Stimulated activated naive CD4-positive, alpha-beta T cell treated with Interleukin-2 at 50 U/mL for 16 hours (primary cell): ENCODE data around the gene PARVB.
A peak's percentile ranks its signal among the peaks of the same experiment; 100 is the strongest.
"Not testable (repeated sequence)": the region's sequence is repeated elsewhere in the genome, so short reads cannot be mapped to it uniquely, and the experiment has no call there.

Source experiments
- DNase-seq: peaks from one replicate; lab custom pipeline; 2025; lab: John Stamatoyannopoulos, UW

The PARVB gene

DNA sequence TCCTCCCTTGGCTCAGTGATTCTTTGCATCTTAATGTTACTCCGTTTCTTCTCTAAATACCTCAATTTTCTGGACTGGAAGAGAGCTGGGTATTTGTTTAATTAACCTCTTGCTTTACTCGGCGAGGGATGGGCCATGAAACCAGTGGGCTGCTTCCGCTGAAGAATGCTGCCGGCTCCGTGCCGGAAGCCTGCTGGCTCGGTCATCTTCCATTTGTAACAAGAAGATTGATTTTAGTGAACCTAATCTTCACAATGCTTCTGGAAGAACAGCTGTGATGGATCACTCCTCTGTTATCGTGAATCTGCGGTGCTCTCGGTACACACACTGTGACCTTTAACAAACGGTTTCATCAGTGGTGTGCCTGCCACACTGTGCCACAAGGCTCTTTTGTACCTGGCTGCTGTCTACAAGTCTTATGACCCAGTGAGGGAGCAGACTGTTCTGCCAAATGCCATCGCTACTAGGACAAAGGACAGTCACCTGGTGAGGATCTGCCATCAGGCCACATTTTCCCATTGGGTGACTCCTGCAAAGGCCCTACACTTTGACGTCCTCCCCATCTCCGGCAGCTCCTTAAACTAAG, 25.3 kb upstream of the PARVB start:
- no peak for DNase-seq

DNA sequence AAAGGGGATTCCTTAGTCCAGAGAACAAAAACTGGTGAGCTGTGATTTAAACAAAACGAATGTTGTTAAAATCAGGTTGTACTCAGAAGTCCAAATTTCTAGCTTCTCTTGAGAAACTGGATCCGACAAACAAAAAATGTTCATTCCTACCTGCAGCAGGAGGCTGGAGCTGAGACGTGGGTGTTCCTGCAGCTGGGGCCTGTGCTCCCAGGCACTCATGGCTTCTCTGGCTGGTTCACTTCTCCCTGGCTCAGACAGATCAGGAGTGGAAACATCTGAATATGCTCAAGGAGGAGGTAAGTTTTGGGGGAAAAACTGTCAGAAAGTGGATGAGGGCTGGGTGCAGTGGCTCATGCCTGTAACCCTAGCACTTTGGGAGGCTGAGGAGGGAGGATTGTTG, 24.7 kb upstream of the PARVB start:
- DNase-seq = no peak

DNA sequence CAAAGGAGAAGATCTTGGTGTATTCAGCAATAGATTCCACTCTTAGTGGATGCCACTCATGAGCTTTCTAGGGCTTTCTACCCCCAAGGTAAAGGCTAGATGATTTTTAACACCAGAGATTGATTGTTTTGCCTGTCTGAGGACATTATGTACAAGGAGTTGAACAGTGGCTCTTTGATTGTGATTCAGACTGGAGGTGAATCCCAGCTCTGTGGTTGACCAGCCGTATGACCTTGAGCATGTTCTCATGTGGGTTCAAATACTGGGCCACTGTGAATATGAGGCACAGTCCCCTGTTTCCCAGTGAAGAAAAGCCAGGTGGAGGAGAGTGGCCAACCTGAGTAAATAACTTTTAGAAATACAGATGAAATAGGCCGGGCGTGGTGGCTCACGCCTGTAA, 24.0 kb upstream of the PARVB start:
- DNase-seq = no peak

DNA sequence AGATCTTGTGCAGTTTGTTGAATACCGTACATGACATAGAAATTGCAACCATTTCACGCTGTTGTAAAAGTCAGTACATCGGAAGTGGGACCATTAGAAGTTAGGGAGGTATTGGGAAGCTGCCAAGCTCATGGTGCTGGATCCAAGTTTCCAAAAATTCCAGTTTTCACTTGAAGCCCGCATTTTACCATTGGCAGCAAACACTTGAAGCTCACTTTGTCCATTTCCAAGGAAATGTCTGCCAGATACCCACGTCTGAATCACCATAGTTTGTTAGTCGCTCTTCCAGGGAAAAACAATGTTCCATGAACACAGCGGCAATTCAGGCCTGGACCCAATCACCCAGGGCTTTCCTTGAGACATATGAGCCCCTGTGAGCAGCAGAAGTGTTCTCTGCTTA, 22.6 kb upstream of the PARVB start:
- no peak for DNase-seq

DNA sequence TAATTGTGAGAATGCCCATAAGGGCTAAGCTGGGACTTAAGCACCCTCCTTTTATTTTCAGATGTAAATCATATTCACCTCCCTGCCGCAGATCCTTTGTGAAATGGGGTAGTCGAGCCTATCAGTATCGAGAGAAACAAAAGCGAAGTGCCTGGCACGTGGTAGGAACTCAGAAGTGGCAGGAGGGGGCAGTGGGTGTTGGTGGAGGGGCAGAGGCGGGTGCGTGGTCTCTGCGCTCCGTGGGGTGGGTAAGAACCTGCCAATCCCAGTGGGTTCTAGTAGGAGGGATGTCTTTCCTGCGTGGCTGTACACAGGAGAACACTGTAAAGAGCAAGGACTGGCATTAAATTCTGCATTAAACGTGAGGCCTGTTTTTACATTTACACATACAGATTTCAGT, 21.8 kb upstream of the PARVB start:
- no peak for DNase-seq

DNA sequence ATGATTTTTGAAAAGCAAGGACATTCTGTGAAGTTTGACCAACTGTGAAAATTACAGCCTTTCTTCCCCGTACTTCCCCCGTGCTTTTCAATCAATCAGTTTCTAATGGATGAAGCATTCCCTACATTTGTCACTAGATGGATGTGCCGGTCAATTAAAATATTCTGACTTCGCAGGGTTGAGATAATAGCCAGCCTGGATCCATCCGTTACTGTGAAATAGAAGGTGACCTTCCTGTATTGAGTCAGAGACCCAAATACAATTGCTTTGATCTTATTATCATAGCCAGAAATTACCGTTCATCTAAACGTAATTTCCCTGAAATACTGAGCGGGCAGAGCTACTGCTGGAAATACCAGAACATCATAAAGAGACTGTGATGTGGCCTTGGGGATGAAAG, 21.1 kb upstream of the PARVB start:
- DNase-seq = no peak

DNA sequence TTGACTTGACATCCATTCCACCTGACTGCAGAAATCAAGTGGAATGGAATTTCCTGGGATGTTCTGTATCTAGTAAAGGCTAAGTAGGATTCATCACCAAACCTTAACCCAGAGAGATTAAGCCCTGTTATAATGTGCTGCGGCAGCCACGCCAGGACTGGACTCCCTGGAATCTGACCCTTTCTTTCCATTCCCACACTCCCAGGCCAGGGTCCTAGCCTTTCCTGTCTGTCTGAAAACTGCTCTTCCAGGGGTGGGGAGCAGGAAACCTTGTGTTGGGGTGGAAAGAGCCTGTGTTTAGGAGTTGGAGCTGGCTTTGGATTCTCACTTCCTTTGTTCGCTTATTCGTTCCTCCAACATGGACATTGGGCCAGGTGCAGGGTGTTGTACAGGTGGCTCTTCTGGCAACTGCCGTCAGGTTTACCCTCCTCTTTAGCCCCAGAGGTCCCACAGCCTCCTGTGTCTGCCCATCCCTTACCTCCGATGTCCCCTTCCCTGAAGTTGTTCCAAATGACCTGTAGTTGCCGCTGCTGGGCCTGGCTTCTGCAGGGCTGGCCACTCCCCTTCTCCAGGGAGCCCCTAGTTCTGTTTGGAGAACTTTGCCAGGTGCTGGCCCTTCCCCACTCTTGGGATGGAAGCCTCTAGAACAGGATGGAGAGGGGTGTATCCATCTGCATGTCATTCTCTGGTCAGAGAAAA, 20.5 kb upstream of the PARVB start:
- DNase-seq = no peak

DNA sequence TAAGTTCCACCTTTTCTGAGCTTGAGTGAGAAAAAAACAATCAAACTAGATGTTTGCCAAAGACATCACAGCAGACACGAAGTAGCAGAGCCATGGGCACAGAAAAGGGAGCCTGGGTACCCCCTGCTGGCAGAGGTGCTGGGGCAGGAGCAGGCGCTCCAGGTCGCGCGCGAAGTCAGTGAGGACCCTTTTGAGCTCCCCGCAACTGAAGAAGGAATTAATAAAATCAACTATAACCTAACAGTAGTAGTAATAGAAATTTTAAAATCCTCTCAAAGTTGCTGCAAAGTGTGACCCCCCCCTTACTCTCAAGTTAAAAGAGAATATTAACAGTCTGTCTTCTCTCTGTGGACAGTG, 20.0 kb upstream of the PARVB start:
- no peak for DNase-seq

DNA sequence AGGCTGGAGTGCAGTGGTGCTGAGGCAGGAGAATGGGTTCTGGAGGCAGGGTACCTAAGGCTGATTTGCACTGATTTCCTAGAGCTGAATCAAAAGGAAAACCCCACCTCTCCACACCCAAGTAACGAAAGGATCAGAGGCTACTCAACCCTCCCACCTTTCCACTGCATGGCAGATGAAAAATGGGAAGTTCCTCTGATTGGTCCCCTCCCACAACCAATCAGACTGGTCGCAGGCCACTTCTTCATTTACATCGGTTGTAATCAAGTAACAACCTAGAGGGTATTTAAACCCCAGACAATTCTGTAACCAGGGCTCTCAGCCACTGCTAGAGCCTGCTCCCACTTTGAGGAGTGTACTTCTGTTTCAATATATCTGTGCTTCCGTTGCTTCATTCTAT, 18.6 kb upstream of the PARVB start:
- no peak for DNase-seq

DNA sequence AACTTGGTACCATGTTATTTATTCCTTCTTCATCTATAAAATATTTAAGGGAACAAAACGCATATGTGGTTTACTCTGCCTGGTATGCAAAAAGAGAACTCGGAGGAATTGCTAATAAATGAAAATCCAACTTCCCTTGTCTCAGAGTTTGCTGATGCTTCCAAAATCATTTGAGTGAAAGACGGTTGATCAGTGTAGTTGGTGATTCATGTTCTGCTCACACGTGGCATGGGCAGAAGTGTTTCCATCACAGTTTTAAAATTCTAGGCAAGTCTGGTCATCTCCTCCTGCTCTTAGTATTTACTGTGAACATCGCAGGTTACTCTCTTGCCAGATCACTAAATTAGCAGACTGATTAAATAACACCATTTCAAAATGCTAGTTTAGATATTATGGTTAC, 11.9 kb upstream of the PARVB start:
- DNase-seq = no peak

DNA sequence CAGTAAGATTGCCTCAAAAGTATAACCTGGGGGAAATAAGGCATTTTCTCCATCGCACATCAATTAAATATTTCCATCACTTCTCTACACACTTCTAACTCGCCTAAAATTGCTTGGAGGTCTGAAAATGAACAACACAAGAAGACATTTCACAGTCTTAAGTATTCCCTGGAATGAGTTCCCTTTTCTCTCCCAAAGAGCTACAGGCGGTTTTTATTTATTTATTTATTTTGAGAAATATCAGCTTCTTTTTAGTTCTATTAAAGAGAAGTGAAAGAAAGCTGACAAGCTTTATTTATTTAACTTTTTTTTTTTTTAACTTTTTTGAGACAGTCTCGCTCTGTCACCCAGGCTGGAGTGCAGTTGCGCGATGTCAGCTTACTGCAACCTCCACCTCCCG, 11.5 kb upstream of the PARVB start:
- DNase-seq = no peak

DNA sequence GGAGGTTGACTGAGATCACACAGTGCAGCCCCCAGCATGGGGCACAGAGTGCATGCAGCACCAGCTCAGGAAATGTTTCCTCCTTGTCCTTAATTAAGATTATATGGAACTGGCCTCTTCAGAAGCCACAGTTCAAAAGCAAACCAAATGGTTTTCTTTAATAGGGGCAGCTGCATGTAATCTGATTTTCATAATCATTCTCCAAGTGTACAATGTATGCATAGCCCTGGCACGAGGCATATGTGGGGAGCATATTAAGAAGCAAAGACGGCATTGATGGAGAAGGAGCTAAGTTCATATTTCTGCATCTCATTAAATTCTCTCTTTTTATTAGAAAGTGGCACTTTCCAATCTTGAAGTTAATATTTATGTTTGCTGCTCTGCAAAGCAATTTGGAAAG, 9.9 kb upstream of the PARVB start:
- no peak for DNase-seq

DNA sequence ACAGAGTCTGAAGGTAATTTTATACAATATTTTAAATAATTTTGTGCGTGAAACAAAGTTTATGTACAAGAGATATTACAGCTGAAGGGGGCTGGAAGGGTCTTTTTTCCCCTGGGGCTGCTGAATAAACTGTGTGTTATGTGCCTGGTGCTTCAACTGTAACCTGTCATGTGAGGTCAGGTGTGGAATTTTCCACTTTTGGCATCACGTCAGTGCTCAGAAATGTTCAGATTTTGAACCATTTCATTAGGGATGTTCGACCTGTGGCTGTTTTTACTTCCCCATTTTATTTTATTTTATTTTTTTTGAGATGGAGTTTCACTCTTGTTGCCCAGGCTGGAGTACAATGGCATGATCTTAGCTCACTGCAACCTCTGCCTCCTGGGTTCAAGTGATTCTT, 7.5 kb upstream of the PARVB start:
- not testable (repeated sequence) for DNase-seq

DNA sequence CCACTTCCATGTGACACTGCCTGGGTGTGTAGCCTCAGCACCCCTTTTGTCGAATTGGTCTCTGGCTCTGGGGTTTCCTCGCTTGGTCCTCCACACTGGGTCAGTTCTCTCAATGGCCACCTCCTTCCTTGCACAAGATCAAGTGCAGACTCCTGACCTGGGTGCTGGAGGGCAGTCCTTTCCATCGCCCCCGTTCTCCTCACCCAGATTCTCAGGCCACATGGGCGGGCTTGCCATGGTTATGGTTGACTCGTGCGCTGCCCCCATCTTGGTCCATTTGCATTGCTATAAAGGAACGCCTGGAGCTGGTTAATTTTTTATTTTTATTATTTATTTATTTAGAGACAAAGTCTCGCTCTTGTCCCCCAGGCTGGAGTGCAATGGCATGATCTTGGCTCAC, 5.5 kb upstream of the PARVB start:
- DNase-seq = no peak

DNA sequence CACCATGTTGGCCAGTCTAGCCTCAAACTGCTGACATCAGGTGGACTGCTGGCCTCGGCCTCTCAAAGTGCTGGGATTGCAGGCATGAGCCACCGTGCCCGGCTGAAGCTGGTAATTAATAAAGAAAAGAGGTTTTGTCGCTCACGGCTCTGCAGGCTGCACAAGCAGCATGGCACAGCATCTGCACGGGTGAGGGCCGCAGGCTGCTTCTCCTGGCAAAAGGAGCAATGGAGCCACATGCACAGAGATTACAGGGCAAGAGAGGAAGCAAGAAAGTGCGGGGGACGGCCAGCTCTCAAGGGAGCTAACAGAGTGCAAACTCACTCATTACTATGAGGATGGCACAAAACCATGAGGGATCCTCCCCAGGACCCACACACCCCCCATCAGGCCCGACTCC, 4.7 kb upstream of the PARVB start:
- DNase-seq = no peak

DNA sequence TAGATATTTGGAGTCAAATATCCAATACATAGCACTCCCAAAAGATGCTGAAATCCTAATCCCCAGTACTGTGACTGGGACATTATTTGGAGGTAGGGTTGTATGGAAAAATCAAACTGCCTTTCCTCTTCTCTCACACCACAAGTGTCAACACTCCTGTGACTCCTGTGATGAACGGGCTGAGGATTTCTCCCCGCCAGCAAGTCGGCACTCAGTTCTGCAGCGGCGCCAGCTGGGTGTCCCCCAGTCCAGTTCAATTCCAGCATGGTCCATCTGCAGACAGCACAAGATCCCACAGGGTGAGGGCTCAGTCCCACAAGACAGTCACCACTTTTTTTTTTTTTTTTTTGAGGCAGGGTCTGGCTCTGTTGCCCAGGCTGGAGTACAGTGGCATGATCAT, 4.3 kb upstream of the PARVB start:
- DNase-seq = no peak

DNA sequence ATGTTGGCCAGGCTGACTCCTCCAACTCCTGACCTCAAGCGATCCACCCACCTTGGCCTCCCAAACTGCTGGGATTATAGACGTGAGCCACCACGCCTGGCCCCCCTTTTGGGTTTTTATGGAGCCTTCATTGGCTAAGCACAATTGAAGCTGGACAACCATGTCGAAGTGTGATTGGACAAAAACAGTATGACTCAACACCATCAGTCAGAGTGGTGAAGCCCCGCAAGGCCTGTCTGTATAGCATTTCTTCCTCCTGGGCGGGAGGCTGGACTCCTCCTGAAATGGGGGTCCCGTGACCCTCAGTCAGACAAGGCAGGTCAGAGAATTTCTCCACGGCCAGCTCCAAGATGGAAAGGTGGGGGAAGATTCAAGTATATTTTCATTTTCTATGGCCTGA, 3.1 kb upstream of the PARVB start:
- DNase-seq = no peak

DNA sequence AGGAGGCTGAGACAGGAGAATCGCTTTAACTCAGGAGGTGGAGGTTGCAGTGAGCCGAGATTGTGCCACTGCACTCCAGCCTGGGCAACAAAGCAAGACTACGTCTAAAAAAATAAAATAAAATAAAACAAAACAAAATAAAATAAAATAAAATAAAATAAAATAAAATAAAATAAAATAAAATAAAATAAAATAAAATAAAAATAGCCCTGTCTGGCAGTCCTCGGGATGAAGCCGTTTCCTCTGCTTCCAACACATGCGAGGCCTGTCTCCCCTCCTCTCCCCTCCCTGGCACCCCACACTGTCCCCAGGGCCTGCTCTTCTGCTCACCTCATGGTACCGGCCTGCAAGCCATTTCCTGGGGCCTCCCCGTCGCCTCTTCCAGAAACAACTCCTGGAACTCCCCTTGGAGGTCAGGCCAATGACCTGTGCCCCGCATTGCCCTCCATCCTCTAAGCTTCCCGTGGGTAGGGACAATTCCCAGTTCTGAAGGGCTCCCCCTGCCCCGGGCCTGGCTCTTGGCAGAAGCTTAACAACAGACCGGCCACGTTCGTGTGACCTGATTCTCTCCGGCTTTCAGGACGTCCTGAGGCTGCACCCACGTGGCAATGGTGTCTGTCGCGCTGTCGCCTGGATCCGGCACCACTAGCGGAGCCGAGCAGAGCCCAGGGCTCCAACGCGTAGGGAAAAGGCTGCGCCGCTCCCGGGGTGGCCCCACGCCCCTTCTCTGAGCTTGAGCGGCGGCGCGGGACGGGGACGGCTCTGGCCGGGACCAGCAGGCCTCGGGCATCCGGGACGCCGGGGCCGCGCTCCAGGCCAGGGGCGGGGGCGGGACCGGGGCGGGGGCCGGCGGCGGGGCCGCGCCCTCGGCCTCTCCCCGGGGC, 456 bp upstream of the PARVB start:
- peak; percentile 19 for DNase-seq

DNA sequence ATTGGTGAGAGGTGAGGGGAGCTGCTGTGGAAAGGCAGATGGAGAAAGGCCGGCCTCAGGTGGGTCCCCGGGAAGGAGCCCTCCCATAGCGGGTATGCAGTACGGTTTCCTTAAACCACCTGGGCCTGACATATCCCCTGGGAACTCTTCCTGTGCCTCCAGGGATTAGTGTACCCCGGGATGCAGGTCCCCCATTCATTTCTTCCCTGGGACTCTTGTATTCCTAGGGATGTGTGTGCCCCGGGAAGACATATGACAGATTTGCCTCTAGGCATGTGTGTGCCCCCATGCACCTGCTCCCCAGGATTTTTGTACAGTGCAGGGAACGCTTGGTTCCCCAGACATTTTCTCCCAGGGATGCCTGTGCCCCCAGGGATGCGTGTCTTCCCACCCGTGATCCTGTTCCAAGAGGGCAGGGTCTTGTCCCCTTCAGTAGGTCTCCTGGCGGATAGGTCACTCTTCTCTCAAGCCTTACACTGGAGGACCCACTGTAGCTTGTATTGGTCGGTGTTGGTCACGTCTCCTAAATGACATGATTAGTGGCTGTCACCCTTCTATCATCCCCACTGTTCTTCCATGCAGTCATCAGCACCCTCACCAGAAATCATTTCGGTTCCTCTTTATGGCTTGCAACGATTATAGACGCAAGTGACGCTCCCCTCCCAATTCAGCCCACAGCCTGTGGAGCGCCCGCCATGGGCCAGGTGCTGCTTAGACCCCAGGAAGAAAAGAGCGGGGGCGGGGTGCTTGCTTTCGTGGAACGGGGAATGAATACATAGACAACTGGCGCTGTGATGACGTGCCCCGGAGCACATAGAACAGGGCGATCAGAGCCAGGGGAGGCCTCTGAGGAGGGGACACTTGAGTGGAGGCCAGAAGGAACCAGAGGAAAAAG, 1.3 kb downstream of the PARVB start:
- DNase-seq = no peak

DNA sequence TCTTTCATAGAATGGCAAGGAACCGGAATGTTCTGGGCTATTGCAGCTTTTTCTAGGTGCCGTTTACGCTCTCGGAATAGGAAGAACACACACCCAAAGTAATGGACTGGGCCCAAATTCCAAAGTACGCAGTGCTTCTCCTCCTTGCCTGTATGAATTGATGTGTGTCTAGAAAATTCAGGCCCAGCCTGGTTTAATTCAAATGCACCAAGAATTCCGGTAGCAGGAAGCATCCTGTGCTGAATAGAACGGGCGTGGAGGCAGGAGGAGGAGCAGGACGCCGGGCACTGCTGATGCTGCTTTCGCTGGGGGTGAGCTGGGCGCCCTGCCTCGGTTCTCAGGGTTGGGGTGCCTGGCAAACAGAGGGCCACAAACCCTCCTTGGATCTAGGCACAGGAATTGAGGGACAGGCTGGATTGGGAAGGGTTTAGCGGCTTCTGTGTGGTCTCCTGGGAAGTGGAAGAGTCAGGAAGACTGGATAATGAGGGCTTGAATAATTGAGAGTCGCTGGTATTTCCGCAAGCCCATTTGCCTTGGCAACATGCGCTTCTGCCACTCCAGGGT, 2.0 kb downstream of the PARVB start:
- no peak for DNase-seq

DNA sequence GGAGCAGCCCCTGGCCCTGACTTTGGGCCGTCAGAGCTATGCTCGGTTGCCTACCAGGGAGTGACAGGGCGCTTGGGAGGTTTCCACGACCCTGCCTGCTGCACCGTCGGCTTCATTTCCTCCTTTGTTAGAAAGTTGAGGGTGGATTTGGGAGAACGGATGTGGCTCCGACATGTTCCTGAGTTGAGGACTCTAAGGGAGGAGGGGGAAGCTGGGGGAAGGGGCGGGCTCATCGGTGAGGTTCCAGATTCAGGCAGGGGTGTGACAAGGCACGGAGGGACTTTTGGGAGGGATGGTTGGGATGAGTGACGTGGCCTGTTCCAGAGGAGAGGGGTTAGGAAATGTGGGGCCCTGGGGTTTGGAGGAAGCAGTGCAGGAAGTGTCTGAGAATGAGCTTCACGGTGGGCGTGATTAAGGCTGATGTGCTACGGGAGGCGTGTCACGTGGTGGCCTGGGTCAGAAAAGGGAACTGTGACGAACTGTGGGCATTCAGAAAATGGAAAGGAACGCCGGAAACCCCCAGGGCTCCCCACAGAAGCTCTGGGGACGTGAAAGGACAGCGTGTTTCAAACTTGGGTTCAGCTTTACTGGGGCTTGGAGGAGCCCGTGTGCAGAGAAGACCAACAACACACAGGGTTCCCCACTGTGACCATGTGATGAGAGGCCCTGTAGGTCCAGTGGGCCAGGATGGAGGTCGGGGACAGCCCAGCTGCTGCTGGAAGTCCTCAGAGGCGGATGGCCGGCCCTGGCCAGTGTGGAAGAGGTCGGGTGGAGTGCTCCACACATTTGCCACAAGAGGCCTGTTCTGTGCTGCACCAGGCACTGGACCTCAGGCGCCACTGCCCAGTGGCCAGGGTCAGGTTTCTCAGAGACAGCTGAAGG, 2.8 kb downstream of the PARVB start:
- peak; percentile 60 for DNase-seq
